ENCODE data around the gene TAF12.
"Not testable (repeated sequence)": the region's sequence is repeated elsewhere in the genome, so short reads cannot be mapped to it uniquely, and the experiment has no call there.

The TAF12 gene

GRCh38 chr1:28586585-28587391, 56.1 kb downstream of the TAF12 start:
- FAIRE-seq = peak; percentile 90
- peak; percentile 82 for DNase-seq (ENCODE audit: low spot score)

DNA sequence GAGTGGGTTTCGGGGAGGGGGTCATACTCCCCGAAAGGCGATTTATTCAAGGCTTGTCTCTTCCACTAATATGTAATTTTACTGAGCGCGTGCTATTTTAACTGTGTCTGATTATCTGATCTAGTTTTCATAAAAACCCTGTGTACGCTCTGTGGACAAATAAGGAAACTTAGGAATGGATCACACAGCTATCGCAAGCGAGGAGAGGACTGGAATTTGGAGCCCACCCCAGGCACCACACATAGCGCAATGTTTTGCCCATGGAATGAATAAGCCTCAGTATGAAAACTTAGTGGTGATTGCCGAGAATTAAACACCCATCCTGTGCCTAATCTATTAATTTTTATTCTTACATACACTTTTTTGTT, 60.6 kb downstream of the TAF12 start:
- DNase-seq (ENCODE audit: low spot score) (no peak), FAIRE-seq (no peak)

- FAIRE-seq (peak; percentile 32), DNase-seq (ENCODE audit: low spot score) (peak; percentile 94)
Observed at GRCh38 chr1:28581531-28582247, 61.2 kb downstream of the TAF12 start.

GRCh38 chr1:28580722-28581530, 61.9 kb downstream of the TAF12 start:
- DNase-seq (ENCODE audit: low spot score) = peak; percentile 31
- FAIRE-seq = no peak

DNA sequence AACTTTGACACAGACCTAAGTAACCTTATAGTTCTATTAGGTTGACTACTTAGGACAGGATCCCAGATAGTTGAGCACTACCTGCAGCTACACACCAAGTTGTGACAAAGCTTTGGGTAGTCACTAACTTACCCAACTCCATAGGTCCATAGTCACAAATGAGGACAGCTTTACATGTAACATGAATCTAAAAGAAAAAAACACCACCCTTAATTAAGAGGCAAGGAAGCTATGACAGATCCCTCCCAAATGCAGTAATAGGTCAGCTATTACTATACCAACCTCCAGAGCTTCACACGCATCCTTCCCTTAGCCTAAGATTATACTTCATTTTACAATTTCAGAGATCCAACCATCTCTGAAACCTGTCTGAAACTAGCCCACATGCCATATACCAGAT, 63.5 kb downstream of the TAF12 start:
- no peak for FAIRE-seq
- DNase-seq (ENCODE audit: low spot score) = peak; percentile 28

GRCh38 chr1:28578696-28579218, 64.1 kb downstream of the TAF12 start:
- FAIRE-seq (no peak), DNase-seq (ENCODE audit: low spot score) (no peak)

- DNase-seq (ENCODE audit: low spot score) (peak; percentile 18), FAIRE-seq (no peak)
Observed at GRCh38 chr1:28577738-28578536, 64.9 kb downstream of the TAF12 start.

DNA sequence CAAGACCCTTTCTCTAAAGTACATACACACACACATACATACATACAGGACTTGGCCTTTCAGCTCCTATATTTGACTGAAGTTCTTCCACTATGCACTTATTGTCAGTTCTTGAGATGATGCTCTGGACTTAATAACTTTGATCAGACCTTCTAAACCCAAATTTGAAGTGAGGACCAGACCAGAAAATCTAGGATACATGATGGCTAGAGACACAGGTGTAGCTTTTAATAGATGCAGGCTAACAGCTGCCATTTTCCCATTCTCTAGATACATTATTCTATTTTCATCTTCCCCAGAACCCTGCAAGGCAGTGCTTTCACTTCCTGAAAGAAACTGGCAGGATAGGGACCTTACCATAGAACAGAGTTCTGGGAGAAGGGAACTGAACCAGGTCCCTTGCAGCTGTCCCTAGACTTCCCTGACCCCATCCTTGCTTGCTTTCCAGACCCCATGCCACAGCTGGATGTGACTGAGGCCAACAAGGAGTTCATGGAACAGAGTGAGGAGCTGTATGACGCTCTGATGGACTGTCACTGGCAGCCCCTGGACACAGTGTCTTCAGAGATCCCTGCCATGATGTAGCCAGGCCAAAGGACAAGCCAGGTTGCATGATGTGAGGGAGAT, 65.7 kb downstream of the TAF12 start:
- DNase-seq (ENCODE audit: low spot score) = peak; percentile 60
- no peak for FAIRE-seq

DNA sequence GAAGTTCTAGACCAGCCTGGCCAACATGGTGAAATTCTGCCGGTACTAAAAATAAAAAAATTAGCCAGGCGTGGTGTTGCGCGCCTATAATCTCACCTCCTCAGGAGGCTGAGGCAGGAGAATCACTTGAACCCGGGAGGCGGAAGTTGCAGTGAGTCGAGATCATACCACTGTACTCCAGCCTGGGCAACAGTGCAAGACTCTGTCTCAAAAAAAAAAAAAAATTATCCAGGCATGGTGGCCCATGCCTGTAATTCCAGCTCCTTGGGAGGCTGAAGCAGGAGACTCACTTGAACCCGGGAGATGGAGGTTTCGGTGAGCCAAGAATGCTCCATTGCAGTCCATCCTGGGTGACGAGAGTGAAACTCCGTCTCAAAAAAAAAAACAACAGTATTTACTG, 69.3 kb downstream of the TAF12 start:
- no peak for FAIRE-seq
- DNase-seq (ENCODE audit: low spot score) = no peak

DNA sequence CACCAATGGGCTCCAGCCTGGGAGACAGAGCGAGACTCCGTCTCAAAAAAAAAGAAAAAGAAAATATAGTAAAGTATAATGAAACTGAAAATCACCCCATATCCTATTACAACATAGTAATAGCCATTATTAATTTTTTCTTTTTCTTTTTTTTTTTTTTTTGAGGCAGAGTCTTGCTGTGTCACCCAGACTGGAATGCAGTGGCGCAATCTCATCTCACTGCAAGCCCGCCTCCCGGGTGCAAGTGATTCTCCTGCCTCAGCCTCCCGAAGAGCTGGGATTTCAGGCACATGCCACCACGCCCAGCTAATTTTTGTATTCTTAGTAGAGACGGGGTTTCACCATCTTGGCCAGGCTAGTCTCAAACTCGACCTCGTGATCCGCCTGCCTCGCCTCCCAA, 70.0 kb downstream of the TAF12 start:
- not testable (repeated sequence) for DNase-seq (ENCODE audit: low spot score); FAIRE-seq

- DNase-seq (ENCODE audit: low spot score) (no peak), FAIRE-seq (no peak)
Observed at GRCh38 chr1:28571911-28572310, 71.0 kb downstream of the TAF12 start.

- DNase-seq (ENCODE audit: low spot score) = no peak
- FAIRE-seq = no peak
Observed at GRCh38 chr1:28566931-28567330, 75.9 kb downstream of the TAF12 start.

DNA sequence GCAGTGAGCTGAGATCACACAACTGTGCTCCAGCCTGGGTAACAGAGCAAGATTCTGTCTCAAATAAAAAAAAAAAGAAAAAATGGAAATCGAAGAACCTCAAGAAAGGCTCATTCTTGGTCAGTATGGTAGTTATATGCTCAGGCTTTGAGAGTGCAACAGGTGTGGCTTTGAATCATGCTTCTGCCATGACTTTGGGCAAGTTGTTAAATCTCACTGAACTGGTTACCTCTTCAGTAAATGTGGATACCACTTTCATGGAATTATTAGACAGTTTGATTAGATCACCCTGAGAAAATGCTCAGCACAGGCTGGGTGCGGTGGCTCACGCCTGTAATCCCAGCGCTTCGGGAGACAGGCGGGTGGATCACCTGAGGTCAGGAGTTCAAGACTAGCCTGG, 77.1 kb downstream of the TAF12 start:
- DNase-seq (ENCODE audit: low spot score) (no peak), FAIRE-seq (no peak)

- DNase-seq (ENCODE audit: low spot score) (no peak), FAIRE-seq (no peak)
Observed at GRCh38 chr1:28565040-28565439, 77.8 kb downstream of the TAF12 start.

DNA sequence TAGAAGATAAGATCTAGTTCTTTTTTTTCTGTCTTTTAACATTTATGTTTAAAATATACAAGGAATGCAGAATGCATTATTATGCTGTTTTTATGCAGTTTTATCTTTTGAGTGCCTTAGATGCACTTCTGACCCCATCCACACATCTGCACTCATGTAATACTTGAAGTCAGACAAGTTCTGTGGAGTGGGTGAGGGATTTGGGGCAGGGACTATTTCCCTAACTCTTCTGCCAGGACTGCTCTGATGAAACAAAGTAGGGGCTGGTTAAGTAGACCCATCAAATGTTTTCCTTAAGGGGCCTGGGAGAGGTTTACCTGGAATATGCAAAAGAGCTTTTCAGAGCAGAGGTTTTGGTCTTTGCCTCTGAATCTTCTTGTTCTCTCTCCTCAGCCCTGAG, 78.6 kb downstream of the TAF12 start:
- no peak for FAIRE-seq
- no peak for DNase-seq (ENCODE audit: low spot score)

DNA sequence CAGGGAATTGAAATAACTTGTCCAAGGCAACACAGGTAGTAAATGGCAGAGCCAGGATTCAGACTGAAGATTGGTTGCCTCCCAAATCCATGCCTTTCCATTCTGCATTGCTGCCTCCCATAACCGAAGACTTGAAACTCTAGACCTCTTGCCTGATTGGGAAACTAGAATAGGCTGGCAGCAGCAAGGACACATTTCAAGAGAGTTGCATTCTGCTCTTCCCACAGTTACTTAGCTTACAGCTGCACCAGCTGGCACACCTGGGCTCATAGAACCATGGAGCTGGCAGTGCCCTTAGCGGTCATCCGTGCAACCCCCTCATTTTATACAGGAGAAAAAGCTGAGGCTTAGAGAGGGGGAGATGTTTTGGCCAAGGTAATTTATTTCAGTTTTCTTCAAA, 82.0 kb downstream of the TAF12 start:
- FAIRE-seq (no peak), DNase-seq (ENCODE audit: low spot score) (no peak)

Data from RCC 7860 (cell line).